ENCODE results near the gene PLXNA1. TPM values are rescaled to one million over a fixed set of nuclear protein-coding genes. Genes with fewer than 3 reads are reported as not detected.

Gene PLXNA1
- total RNA-seq, 1 experiment from 2014 or later: 80.6 TPM

GRCh38 chr3:127030508-127031412, 47.8 kb downstream of the PLXNA1 start:
- BruUV-seq (replicated peaks): no TSS peak
- Histone ChIP-seq H3K9me3 (ENCODE audit: control insufficient read depth, insufficient read depth, low read depth, low read length) (no peaks in the 10 kb centered on the region), H3K36me3 (ENCODE audit: control insufficient read depth, insufficient read depth, low read length) (no peaks in the 10 kb centered on the region), H3K27me3 (ENCODE audit: control insufficient read depth, insufficient read depth, low read length) (no peaks in the 10 kb centered on the region), H3K4me3 (ENCODE audit: low read depth in 2 of 2, low read length in 2 of 2) (no peak overlapping the region), H3K27ac (ENCODE audit: low read length) (no peak overlapping the region), H3K4me1 (ENCODE audit: control insufficient read depth, insufficient read depth, low read length) (no peaks in the 10 kb centered on the region)
- intact Hi-C loops (cut with micrococcal nuclease; ENCODE audit: unreplicated experiment) (no loop called here), in situ Hi-C loops (cut with HindIII; ENCODE audit: low pct_unique_long_range_greater_than_20kb, low sequenced_read_pairs) (no loop called here)
- CTCF ChIA-PET: no interaction called here
- ATAC-seq (no peak), DNase-seq (ENCODE audit: low read depth, low spot score) (no peak)
- POLR2A ChIA-PET: no interaction called here
- TF ChIP-seq TCF7L2 (IDR thresholded peaks at IDR 0.05; ENCODE audit: low read depth, low read length) (no peak), SIN3A (IDR thresholded peaks at IDR 0.05; ENCODE audit: borderline replicate concordance, insufficient read depth, low read depth, low read length) (no peak), CTCF (IDR thresholded peaks at IDR 0.05) (no peak), POLR2AphosphoS5 (IDR thresholded peaks at IDR 0.05; ENCODE audit: low read depth, low read length) (no peak), REST (IDR thresholded peaks at IDR 0.05; ENCODE audit: insufficient read depth in 1 of 2, low read depth in 2 of 2, low read length in 1 of 2) (no peak)

GRCh38 chr3:127031413-127031810, 48.5 kb downstream of the PLXNA1 start:
- H3K27me3 ChIP-seq (ENCODE audit: control insufficient read depth, insufficient read depth, low read length): no peaks in the 10 kb centered on the region
- in situ Hi-C loops (cut with HindIII; ENCODE audit: low pct_unique_long_range_greater_than_20kb, low sequenced_read_pairs) (no loop called here), intact Hi-C loops (cut with micrococcal nuclease; ENCODE audit: unreplicated experiment) (no loop called here)
- H3K36me3 ChIP-seq (ENCODE audit: control insufficient read depth, insufficient read depth, low read length): no peaks in the 10 kb centered on the region
- H3K4me3 ChIP-seq (ENCODE audit: low read depth in 2 of 2, low read length in 2 of 2): no peak overlapping the region
- no peaks in the 10 kb centered on the region for H3K4me1 ChIP-seq (ENCODE audit: control insufficient read depth, insufficient read depth, low read length)
- no TSS peak for BruUV-seq (replicated peaks)
- POLR2A ChIA-PET: no interaction called here
- ATAC-seq (no peak), DNase-seq (ENCODE audit: low read depth, low spot score) (no peak)
- no peaks in the 10 kb centered on the region for H3K9me3 ChIP-seq (ENCODE audit: control insufficient read depth, insufficient read depth, low read depth, low read length)
- no peak overlapping the region for H3K27ac ChIP-seq (ENCODE audit: low read length)
- CTCF ChIA-PET: no interaction called here
- TF ChIP-seq SIN3A (IDR thresholded peaks at IDR 0.05; ENCODE audit: borderline replicate concordance, insufficient read depth, low read depth, low read length) (no peak), CTCF (IDR thresholded peaks at IDR 0.05) (no peak), REST (IDR thresholded peaks at IDR 0.05; ENCODE audit: insufficient read depth in 1 of 2, low read depth in 2 of 2, low read length in 1 of 2) (no peak), POLR2AphosphoS5 (IDR thresholded peaks at IDR 0.05; ENCODE audit: low read depth, low read length) (no peak), TCF7L2 (IDR thresholded peaks at IDR 0.05; ENCODE audit: low read depth, low read length) (no peak)

All from Panc1 (cell line).